Measurements from ENCODE around the gene ICAM2. TPM values are rescaled to one million over a fixed set of nuclear protein-coding genes. Genes with fewer than 3 reads are reported as not detected.

The ICAM2 gene
- total and polyA plus RNA-seq, 4 donors = 58.7 to 77.7 (median 62.2) TPM

DNA sequence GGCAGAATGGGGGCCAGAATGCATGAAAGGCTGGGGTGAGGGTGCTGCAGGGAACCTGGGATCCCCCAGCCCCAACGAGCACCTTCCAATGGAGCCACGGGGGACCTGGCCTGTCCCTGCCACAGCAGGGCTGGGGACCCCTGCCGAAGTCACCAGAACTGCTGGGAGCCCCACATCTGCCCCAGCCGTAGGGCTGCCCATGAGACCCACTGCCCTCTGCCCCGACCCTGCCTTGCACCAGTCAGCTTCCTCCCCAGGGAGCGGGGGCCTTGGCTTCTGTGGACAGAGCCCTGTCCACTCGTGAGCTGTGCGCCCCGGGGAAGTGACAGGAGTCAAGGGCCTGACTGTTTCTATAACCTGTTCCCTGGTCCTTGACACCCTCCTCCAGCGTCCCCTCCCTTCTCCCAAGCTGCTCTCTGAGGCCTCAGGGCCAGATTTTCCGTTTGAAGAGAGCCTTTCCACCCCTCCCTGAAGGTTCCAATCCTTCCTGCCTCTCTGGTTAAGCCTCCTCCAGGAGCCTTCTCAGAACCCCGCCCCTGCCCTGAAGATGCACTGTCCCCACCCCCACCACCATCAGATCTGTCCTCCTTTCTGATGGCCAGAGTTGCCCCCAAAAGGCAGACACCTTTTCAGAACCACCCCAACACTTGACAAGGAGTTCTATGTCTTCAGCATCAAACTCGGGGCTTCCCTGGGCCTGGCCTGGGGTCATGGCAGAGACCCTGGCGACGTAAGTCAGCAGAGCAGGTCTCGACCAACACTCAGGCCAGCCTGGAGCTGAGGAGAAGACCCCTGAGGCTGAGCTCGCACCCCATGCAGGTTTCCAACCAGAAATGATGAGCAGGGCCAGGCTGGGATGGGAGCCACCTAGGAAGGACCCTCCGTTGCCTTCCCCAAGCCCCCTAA lies 33.0 kb downstream of the ICAM2 start:
- TF ChIP-seq, protein P1, sequence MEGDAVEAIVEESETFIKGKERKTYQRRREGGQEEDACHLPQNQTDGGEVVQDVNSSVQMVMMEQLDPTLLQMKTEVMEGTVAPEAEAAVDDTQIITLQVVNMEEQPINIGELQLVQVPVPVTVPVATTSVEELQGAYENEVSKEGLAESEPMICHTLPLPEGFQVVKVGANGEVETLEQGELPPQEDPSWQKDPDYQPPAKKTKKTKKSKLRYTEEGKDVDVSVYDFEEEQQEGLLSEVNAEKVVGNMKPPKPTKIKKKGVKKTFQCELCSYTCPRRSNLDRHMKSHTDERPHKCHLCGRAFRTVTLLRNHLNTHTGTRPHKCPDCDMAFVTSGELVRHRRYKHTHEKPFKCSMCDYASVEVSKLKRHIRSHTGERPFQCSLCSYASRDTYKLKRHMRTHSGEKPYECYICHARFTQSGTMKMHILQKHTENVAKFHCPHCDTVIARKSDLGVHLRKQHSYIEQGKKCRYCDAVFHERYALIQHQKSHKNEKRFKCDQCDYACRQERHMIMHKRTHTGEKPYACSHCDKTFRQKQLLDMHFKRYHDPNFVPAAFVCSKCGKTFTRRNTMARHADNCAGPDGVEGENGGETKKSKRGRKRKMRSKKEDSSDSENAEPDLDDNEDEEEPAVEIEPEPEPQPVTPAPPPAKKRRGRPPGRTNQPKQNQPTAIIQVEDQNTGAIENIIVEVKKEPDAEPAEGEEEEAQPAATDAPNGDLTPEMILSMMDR (IDR thresholded peaks at IDR 0.05; ENCODE audit: control extremely low read depth, extremely low read depth) = no peak
- Histone ChIP-seq H3K9me3 (ENCODE audit: control insufficient read depth in 4 of 4, insufficient read depth in 3 of 4, low read length in 3 of 4) (no peaks in the 10 kb centered on the region), H3K9ac (ENCODE audit: insufficient read depth in 1 of 2, low read length in 2 of 2) (no peak overlapping the region), H3K4me3 (no peak overlapping the region), H3K27ac (ENCODE audit: low read depth in 1 of 2, low read length in 1 of 2) (no peak overlapping the region), H3K4me1 (ENCODE audit: control insufficient read depth in 5 of 5, insufficient read depth in 5 of 5, low read length in 5 of 5) (peaks cover 0 to 66% (median 21%) of the 10 kb centered on the region in 5 donors), H3K36me3 (ENCODE audit: control insufficient read depth in 4 of 4, insufficient read depth in 4 of 4, low read length in 4 of 4) (no peaks in the 10 kb centered on the region), H3K27me3 (ENCODE audit: control insufficient read depth in 3 of 3, insufficient read depth in 3 of 3, low read length in 2 of 3) (no peaks in the 10 kb centered on the region)
- DNase-seq = no peak
- WGBS, 2 donors = 66 to 69% methylated on average over 18 of the region's 18 CpGs
- ATAC-seq (ENCODE audit: insufficient read depth, low FRiP score) = no peak

DNA sequence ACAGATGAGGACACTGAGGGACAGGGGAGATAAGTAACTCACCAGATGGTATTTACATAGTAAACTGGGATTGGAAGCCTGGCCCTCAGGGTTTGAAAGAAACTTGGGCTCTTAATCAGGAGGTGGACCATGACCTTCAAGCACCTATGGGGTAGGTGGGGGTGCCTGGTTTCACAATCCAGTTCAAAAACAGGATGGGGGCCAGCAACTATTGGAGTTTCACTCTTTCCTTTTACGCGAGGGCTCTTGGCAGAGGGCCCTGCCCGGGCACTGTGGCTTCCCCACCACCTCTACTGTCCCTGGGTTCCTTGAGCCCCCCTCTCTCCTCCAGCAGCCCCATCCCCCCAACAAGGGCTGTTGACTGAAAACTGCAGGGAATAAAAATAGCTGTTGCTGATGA lies 33.6 kb downstream of the ICAM2 start:
- peak in 1 of 3 donors; percentile 37 for DNase-seq
- WGBS, 2 donors = 10 to 15% methylated on average over 3 of the region's 3 CpGs
- Histone ChIP-seq H3K9me3 (ENCODE audit: control insufficient read depth in 4 of 4, insufficient read depth in 3 of 4, low read length in 3 of 4) (no peaks in the 10 kb centered on the region), H3K4me3 (no peak overlapping the region), H3K4me1 (ENCODE audit: control insufficient read depth in 5 of 5, insufficient read depth in 5 of 5, low read length in 5 of 5) (peaks cover 0 to 66% (median 23%) of the 10 kb centered on the region in 5 donors), H3K36me3 (ENCODE audit: control insufficient read depth in 4 of 4, insufficient read depth in 4 of 4, low read length in 4 of 4) (no peaks in the 10 kb centered on the region), H3K9ac (ENCODE audit: insufficient read depth in 1 of 2, low read length in 2 of 2) (peak overlapping the region in 1 of 2 donors; percentile 38), H3K27ac (ENCODE audit: low read depth in 1 of 2, low read length in 1 of 2) (peak overlapping the region in 1 of 2 donors; percentile 15), H3K27me3 (ENCODE audit: control insufficient read depth in 3 of 3, insufficient read depth in 3 of 3, low read length in 2 of 3) (no peaks in the 10 kb centered on the region)
- no peak for ATAC-seq (ENCODE audit: insufficient read depth, low FRiP score)
- TF ChIP-seq, protein P1 (IDR thresholded peaks at IDR 0.05; ENCODE audit: control extremely low read depth, extremely low read depth) = no peak

DNA sequence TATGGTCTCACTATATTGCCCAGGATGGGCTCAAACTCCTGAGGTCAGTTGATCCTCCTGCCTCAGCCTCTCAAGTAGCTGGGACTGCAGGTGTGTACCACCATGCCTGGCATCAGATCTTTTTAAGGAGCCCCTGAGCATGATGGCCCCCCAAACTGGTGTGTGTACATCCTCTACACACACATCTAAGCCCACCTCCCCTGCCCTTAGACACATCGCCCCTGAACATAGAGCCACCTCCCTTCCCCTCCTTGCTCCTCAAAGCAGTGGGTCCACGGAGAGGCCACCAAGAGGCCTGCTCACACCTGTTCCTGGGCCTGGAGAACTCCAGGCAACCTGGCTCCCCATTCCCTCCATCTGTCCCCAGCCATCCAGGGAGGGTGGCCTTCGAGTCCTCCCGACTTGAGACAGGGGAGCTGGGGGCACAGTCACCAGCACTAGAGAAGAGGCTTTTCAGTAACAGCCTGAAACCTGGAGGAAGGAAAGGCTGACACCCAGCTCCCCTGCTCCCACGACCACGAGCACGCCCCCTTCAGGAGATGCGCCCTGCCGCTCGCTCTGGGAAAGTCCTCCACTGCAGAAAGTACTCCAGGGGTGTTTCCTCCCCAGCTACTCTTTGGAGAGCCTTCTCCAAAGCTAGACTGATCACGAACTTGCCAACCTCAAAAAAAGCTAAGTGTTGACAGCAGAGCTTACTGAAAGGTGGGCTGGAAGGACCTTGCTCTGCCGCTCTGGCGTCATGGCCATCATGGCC lies 34.9 kb downstream of the ICAM2 start:
- ATAC-seq (ENCODE audit: insufficient read depth, low FRiP score) = no peak
- no peak overlapping the region for H3K9ac ChIP-seq (ENCODE audit: insufficient read depth in 1 of 2, low read length in 2 of 2)
- no peak for DNase-seq
- peaks cover 0 to 69% (median 25%) of the 10 kb centered on the region in 5 donors for H3K4me1 ChIP-seq (ENCODE audit: control insufficient read depth in 5 of 5, insufficient read depth in 5 of 5, low read length in 5 of 5)
- H3K36me3 ChIP-seq (ENCODE audit: control insufficient read depth in 4 of 4, insufficient read depth in 4 of 4, low read length in 4 of 4) = no peaks in the 10 kb centered on the region
- 75 to 76% methylated on average over 13 of the region's 13 CpGs for WGBS, 2 donors
- TF ChIP-seq, protein P1 (IDR thresholded peaks at IDR 0.05; ENCODE audit: control extremely low read depth, extremely low read depth) = no peak
- H3K27me3 ChIP-seq (ENCODE audit: control insufficient read depth in 3 of 3, insufficient read depth in 3 of 3, low read length in 2 of 3) = no peaks in the 10 kb centered on the region
- peak overlapping the region; percentile 35 to 59 for H3K27ac ChIP-seq (ENCODE audit: low read depth in 1 of 2, low read length in 1 of 2)
- H3K9me3 ChIP-seq (ENCODE audit: control insufficient read depth in 4 of 4, insufficient read depth in 3 of 4, low read length in 3 of 4) = no peaks in the 10 kb centered on the region
- no peak overlapping the region for H3K4me3 ChIP-seq

Measured in lung (tissue), 12 donors.